ENCODE results near the gene GPC3. TPM values are rescaled to one million over a fixed set of nuclear protein-coding genes. Genes with fewer than 3 reads are reported as not detected.

Gene GPC3
- total RNA-seq, 4 donors from 2014 or later, result 8.4 to 28.2 (median 20.4) TPM

- no peaks in the 10 kb centered on the region for H3K4me1 ChIP-seq
- no peaks in the 10 kb centered on the region for H3K9me3 ChIP-seq
- DNase-seq, result no peak
- H3K27me3 ChIP-seq, result peaks cover 3% of the 10 kb centered on the region
- intact Hi-C loops (cut with DNase I), result no loop called here
- no peak overlapping the region for H3K4me3 ChIP-seq (replicated peaks in 1 of 3)
- TF ChIP-seq CTCF (IDR thresholded peaks at IDR 0.05), result no peak
- no peak for TF ChIP-seq POLR2A (IDR thresholded peaks at IDR 0.05)
- H3K27ac ChIP-seq, result no peak overlapping the region
- no peaks in the 10 kb centered on the region for H3K36me3 ChIP-seq
These were observed 240.0 kb downstream of the GPC3 start for GRCh38 chrX:133745349-133745748.

GRCh38 chrX:133742602-133743305 is 242.6 kb downstream of the GPC3 start:
- H3K4me3 ChIP-seq (replicated peaks in 1 of 3), result no peak overlapping the region

GRCh38 chrX:133741303-133741702 is 244.1 kb downstream of the GPC3 start:
- no peaks in the 10 kb centered on the region for H3K27me3 ChIP-seq
- no peak for TF ChIP-seq CTCF (IDR thresholded peaks at IDR 0.05)
- TF ChIP-seq POLR2A (IDR thresholded peaks at IDR 0.05), result no peak
- H3K36me3 ChIP-seq, result no peaks in the 10 kb centered on the region
- DNase-seq, result no peak
- H3K4me1 ChIP-seq, result no peaks in the 10 kb centered on the region
- 88 to 95% methylated on average over 2 of the region's 2 CpGs for WGBS, 2 donors
- H3K9me3 ChIP-seq, result no peaks in the 10 kb centered on the region
- intact Hi-C loops (cut with DNase I), result no loop called here
- no peak overlapping the region for H3K27ac ChIP-seq
- no peak overlapping the region for H3K4me3 ChIP-seq (replicated peaks in 1 of 3)

More at GRCh38 chrX:133742602-133743305, 242.6 kb downstream of the GPC3 start:
- Histone ChIP-seq H3K4me1 (no peaks in the 10 kb centered on the region), H3K9me3 (no peaks in the 10 kb centered on the region), H3K36me3 (no peaks in the 10 kb centered on the region), H3K27ac (no peak overlapping the region), H3K27me3 (peaks cover 3% of the 10 kb centered on the region)
- no peak for TF ChIP-seq POLR2A (IDR thresholded peaks at IDR 0.05)
- TF ChIP-seq CTCF (IDR thresholded peaks at IDR 0.05), result no peak
- no peak for DNase-seq
- intact Hi-C loops (cut with DNase I), result no loop called here
- 59 to 63% methylated on average over 3 of the region's 3 CpGs for WGBS, 2 donors

- H3K4me3 ChIP-seq (replicated peaks in 1 of 3), result no peak overlapping the region
- intact Hi-C loops (cut with DNase I), result no loop called here
- H3K27ac ChIP-seq, result no peak overlapping the region
- no peaks in the 10 kb centered on the region for H3K9me3 ChIP-seq
- TF ChIP-seq POLR2A (IDR thresholded peaks at IDR 0.05), result no peak
- no peak for TF ChIP-seq CTCF (IDR thresholded peaks at IDR 0.05)
- H3K36me3 ChIP-seq, result no peaks in the 10 kb centered on the region
- 61 to 68% methylated on average over 2 of the region's 2 CpGs for WGBS, 2 donors
- no peak for DNase-seq
- no peaks in the 10 kb centered on the region for H3K4me1 ChIP-seq
- no peaks in the 10 kb centered on the region for H3K27me3 ChIP-seq
These were observed 258.8 kb downstream of the GPC3 start for GRCh38 chrX:133726642-133727041.

- 57 to 62% methylated on average over 2 of the region's 2 CpGs for WGBS, 2 donors
- intact Hi-C loops (cut with DNase I), result no loop called here
- DNase-seq, result no peak
- no peak overlapping the region for H3K27ac ChIP-seq
- no peak overlapping the region for H3K4me3 ChIP-seq (replicated peaks in 1 of 3)
- no peaks in the 10 kb centered on the region for H3K27me3 ChIP-seq
- TF ChIP-seq CTCF (IDR thresholded peaks at IDR 0.05), result no peak
- no peak for TF ChIP-seq POLR2A (IDR thresholded peaks at IDR 0.05)
- H3K9me3 ChIP-seq, result no peaks in the 10 kb centered on the region
- no peaks in the 10 kb centered on the region for H3K4me1 ChIP-seq
- no peaks in the 10 kb centered on the region for H3K36me3 ChIP-seq
These were observed 259.2 kb downstream of the GPC3 start for GRCh38 chrX:133726211-133726630.

Measured in thyroid gland (tissue), 4 donors.